T-helper 2 cell treated with Interferon-gamma antibody and Interleukin-4, amounts not matched to agents 100 ng/mL and 5 ng/mL, for 36 hours (primary cell): ENCODE results near the gene ZCCHC24. TPM values are rescaled to one million over a fixed set of nuclear protein-coding genes. Genes with fewer than 3 reads are reported as not detected.

Source experiments
- intact Hi-C: fragments of 100-400 bp; cut with micrococcal nuclease; formaldehyde crosslinking; loops from one replicate; pipeline ENCODE4 v1.15.1; 2023
- total RNA-seq: library from RNA; stranded (reverse); gene quantifications from 2 replicates; pipeline ENCODE4 v1.2.3, GENCODE V29; 2022

ZCCHC24 gene
- total RNA-seq, result 1.2 and 1.3 TPM in 2 replicates

DNA sequence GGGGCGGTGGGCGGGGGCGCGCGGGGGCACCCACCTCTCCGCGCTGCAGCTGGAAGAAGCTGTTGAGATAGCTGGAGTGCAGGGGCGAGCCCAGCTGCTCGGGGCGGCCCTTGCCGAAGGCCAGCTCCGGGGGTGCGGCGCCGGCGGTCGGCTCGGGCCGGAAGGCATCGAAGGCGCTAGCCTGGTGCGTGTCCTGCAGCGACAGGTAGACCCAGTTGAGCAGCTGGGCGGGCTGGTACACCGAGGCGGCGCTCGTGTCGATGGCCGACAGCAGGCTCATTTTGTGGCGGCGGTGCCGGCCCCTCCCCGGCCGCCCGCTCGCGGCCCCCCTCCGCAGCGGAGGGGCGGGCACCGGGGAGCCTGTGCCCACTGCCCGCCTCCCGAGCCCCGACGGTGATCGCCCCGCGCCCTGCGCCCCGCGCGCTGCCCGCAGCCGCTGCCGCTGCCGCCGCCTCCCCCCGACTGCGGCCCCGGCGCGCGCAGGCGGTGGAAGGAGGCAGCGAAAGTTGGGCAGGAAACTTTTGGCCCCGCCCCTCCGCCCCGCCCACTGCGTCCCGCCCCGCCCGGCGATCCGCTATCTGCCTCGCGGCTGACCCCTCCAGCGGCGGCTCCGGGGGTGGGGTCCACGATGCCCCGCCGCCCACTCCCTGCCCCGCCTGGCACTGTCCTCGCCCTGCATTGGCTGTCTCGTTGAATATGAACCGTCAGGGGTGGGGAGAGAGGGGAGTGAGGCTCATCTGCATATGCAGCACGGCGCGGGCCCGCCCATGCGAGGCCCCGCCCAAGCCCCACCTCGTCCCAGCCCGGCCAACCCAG, at the start of gene ZCCHC24:
TSS of gene ZCCHC24 (minus strand) at position 464 of the 816 bp plus-strand sequence. CDS start at position 280, 184 bp downstream.
- intact Hi-C loops, result loop anchor here (1.0 to 10.0 kb wide), 7 partner anchors 98 to 1413 kb away; partner anchors contain the start of genes PPIF and RPS24

DNA sequence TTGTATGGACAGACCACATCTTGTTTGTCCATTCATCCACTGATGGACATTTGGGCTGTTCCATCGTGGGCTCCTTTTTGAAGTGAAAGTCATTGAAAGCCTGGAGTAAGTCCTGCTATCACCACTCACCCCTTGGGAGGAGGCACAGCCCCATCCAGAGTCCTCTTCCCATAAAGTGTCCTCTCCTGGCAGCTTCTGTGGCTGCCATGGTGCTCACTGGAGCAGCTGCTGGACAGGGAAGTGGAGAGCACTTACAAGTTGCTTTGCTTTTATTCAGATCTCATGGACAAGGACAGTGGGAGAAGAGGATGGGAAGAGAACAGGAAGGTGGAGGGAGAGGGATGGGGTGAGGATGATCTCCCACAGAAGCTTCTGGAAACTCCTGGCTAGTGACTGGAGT, 48.4 kb upstream of the ZCCHC24 start:
- intact Hi-C loops, result no loop called here

DNA sequence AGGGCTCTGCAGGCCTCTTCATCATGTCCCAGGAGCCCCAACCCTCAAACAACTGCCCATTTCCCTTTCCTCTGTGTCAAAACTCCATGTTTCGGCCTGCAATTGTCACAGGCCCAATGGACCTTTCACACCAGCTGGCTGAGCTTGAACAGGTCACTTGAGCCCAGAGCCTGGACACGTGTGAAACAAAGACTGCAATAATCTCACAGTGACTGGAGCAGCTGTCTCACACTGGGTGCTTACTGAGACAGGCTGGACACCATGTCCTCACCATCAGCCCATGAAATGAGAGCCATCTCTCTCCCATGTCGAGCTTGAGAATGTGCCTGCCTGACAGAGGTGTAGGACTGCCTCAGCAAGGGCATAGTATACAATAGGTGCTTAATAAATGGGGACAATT, 47.4 kb upstream of the ZCCHC24 start:
- intact Hi-C loops, result no loop called here

DNA sequence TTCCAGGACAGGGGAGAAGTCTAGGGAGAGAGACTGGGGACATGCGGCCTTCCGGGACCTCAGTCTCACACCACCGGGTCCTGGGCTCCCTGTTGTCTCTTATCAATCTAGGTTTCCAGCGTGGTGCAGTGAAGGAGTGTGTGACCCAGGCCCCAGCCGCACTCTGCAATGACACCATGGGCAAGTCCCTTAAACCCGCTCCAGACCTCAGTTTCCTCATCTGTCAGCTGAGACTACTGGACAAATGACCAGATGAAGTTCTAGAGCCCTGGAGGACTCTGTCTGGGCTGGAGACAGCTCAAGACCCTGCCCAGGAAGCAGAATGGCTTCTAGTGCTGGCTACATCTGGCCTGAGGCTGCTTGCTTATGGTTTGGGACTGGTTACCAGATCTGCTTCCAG, 46.8 kb upstream of the ZCCHC24 start:
- intact Hi-C loops, result no loop called here

DNA sequence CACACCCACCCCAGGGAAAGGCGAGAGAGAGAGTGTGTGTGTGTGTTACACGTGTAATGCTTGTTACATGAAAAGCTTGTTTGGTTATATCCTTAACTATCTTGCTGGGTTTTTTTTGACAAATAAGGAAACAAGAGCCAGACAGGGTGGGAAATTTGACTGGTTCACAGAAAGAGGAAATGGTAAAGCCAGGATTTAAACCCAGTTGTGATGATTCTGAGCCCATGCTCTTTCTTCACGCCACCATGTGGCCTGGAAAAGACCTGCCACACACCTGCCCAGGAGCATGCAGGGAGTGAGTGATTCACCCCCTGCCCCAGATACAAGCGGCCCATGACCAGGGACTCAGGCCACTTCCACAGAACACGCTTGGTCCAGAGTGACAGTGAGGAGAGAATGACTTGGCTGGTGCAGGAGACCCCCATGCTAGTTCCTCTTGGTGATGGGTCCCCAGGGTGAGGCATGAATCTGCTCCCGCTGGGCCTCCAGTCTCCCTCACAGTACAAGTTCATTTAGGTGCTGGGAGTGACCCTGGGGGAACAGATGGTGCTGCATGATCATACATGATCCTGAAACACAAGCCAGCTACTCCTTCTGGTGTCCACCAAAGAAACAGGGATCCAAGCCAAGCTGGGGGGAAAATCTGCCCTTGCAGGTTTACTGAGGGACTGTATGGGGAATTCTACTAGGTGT, 45.9 kb upstream of the ZCCHC24 start:
- intact Hi-C loops, result no loop called here

DNA sequence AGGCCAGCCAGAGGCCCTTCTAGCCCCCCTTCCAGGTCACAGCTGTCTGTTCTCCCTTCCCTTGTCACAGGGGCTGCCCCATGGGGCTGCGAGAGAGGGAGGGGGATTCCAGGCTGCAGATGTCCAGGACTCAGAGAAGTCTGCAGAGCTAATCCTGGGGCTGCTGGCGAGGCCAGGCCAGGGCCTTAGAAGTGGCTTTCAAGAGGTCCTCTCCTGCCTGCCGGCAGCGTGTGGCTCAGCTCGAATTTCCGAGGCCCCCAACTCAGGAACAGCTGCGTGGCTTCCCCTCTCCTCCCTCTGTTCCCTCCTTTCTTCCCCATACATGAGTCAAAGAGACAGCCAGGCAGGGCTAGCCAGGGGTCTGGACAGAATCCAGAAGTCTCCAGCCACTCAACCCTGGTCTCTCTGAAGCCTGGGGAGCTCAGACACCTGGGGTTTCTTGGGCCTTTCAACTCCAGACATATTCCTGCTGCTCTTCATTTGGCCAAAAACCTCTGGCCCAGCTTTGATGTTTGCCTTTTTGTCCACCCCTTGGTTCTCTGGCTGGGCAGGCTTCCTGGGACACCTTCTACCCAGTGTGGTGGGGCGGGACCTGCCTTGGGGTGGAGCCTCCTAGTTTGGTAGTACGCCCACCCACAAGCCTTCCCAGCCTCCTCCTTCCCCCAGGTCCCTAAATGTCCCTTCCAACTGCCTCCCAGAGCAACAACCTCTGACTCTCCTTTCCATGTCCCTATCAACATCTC, 45.1 kb upstream of the ZCCHC24 start:
- intact Hi-C loops, result no loop called here

DNA sequence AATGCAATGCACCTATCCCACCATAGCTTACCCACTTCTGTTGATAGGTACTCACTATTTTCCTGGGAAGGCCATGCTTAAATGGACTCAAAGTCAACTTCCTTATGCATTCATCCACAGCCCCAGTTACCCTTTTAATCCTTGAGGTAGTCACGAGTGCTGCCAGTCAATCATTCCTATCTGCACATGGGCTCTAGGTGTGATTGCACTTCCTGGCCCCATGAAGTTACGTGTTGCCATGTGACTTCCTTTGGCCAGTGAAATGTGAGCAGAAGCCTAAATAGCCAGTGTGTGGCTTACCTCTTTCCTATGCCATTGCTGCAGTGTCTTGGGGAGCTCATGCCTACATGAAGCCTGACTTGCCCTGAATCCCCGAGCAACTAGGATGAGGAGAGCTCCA, 43.4 kb upstream of the ZCCHC24 start:
- intact Hi-C loops, result no loop called here

DNA sequence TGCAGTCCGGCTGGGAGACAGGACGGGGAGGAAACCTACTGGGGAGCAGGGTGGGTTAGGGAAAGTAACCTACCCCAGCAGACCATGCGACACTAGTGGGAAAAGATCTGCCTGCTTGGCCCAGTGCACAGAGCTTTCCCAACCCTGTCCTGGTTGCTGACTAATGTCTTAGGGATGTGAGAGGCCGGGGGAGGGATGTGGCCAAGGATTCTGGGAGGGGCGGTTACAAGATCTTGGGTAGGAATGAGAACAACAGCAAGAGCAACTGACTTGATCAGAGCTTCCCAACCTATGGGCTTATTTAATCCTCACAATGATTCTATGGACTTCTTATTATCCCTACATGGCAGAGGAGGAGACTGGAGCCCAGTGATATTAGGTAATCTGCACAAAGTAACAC, 42.9 kb upstream of the ZCCHC24 start:
- intact Hi-C loops, result no loop called here

DNA sequence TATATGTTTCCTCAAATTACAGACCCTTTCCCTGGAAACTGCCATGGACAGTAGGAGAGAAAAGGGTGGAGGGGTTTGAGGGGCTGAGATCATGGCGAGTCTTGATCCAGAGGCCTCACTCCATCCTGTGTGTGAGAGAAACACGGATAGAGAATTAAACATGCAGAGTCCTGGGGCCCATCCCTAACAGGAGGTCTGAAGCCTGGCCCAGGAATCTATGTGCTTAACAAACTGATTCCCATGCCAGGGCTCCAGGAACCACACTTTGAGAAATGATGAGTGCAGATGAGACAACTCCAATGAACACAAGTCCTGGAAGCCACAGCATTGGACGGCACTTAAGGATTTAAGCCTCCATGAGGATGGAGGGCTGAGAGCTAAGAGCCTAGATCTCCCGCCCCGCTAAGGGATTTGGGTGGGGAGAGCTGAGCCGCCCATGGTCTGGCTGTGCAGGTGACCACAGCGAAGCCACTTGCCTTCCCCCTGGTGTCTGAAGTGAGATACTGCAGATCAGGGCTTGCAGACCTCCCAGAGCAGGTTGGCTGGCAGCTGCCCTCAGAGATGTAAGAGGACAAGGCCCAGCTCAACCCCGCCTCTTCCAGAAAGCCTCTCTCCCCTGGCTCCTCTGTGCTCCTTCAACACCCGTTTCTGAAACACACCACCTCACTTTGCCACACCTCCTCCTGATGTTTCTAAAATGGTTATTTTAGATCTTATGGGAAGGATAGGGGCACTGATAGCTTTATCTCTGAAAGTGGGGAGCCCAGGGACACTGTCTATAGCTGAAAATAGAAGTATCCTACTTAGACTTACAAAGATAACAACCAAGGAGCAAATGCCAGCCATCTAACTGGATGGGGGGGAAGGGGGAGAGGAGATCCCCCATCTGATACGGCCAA, 42.1 kb upstream of the ZCCHC24 start:
- intact Hi-C loops, result loop anchor here (2.0 kb wide), 1 partner anchor 113 kb away; no protein-coding TSS in a partner anchor

DNA sequence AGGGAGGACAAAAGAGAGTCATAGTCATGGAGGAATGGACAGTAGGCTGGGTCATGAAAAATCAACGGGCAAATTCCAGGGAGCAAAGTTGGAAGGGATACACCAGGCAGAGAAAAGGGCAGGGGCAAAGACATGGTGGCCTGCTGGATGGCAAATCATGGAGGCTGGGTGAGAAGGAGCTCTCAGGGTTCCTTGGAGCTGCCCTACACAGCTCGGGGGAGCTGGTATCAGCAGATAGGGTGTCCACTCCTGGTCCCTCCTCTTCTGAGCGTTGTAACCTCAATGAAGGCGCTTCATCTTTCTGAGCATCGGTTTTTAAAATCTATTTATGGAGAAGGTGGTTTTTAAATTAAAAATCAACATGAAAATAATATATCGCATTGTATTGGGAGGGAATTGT, 39.1 kb upstream of the ZCCHC24 start:
- intact Hi-C loops, result no loop called here

DNA sequence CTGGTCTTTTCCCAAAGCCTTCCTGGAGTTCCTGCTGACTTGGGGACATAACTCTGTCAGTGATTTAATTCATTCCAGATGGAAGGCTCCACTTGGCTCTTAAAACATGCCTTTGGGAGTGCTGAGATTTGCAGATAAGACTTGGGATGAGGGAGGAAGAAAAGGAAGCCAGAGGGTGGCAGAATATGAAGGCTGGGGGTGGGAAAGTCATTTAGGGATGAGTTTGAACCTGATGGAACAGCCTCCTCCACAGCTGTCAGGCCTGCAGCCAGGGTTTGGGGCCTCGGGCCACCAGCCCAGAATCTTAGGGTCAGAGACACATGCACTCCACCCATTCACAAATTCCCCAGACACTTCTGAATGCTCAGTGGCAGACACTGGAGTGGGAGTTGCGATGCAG, 38.5 kb upstream of the ZCCHC24 start:
- intact Hi-C loops, result no loop called here

DNA sequence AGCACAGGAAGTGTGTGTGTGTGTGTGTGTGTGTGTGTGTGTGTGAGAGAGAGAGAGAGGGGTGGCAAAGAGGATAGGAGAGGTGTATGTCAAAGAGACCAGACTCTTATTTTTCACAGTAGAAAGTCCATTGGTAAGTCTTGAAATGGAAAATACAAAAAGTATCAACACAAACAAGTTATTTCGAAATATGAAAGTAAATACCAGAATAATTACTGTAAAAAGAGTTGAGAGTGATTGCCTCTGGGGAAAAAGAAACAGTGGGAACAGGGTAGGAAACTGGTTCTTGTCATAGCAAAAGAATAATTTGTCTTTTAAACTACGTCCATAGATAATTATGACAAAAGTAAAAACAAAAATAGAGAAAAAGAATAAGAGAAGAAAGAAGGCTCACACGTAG, 37.9 kb upstream of the ZCCHC24 start:
- intact Hi-C loops, result no loop called here

DNA sequence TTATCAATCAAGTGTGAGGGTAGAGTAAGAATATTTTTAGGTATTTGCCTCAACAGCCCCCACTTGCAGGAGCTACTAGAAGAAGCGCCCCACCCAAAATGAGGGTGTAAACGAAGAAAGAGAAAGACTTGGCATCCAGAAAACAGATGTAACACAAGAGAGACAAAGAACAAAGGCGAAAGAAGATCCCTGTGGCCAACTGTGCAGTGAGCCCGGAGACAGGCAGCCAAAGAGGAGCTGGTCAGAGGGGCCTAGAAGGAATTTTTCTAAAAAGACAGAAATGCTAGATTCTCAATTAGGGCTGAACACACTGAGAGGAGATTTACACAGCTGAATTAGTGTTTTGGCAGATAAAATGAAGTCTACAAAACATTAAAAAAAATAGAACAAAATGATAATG, 37.3 kb upstream of the ZCCHC24 start:
- intact Hi-C loops, result no loop called here

DNA sequence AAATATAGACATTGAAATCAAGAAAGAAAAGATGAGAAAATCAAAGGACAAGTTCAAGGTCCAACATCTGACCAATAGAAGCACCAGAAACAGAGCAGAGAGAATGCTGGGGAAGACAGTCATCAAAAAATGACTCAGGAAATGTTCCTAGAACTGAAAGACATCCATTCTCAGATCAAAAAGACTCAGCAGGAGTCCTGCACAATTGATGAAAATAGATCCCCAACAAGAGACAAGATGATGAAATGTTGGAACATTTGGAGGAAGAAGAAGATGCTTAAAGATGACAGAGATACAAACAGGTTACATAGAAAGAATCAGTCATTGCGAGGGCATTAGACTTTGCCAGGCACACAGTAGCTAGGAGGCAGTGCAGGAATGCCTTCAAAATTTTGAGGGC, 36.9 kb upstream of the ZCCHC24 start:
- intact Hi-C loops, result no loop called here

DNA sequence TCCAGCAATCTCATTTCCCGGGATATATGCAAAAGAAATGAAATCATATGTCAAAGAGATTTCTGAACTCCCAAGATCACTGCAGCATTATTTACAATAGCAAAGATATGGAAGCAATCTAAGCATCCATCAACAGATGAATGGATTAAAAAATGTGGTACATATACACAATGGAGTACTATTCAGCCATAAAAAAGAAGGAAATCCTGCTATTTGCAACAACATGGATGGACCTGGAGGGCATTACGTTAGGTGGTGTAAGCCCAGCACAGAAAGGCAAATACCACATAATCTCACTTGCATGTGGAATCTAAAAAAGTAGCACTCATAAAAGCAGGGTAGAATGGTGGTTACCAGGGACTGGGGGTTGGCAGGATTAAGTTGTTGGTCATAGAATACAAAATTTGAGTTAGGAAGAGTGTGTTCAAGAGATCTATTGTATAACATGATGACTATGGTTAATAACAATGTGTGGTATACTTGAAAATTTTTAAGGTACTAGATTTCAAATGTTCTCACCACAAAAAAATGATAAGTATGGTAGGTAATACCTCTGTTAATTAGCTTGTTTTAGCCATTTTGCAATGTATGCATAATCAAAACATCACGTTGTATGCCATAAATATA, 34.0 kb upstream of the ZCCHC24 start:
- intact Hi-C loops, result no loop called here

DNA sequence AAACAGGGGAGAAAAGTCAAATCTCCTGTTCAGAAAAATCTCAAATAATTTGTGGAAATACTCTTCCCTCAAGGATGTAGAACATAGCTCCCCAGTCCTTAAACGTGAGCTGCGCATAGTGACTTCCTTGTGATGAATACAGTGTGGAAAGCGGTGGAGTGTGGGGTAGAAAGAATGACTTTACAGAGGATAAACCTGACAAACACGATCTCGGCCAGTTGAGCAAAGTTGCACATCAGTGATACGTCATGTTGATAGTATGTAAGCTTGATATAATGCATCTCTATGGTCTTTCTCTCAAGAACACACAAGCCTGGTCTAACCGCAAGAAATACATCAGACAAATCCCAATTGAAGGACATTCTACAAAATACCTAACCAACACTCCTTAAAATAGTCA, 32.0 kb upstream of the ZCCHC24 start:
- intact Hi-C loops, result no loop called here

DNA sequence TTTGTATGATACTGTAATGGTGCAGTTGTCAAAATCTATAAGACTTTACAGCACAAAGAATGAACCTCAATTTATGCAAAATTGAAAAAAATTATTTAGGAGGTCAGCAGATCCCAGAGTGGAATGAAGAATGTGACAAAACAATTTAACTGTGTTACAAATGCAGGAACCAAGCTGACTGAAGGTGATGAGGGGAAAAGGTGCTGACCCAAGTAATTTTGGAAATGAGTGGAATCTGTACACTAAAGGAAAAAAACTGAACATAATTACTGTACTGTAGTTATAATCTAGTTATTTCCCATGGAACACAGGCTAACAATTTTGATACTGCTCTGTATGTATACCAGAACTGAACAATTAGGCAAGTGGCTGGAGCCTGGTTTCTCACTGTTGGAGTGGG, 31.2 kb upstream of the ZCCHC24 start:
- intact Hi-C loops, result no loop called here

DNA sequence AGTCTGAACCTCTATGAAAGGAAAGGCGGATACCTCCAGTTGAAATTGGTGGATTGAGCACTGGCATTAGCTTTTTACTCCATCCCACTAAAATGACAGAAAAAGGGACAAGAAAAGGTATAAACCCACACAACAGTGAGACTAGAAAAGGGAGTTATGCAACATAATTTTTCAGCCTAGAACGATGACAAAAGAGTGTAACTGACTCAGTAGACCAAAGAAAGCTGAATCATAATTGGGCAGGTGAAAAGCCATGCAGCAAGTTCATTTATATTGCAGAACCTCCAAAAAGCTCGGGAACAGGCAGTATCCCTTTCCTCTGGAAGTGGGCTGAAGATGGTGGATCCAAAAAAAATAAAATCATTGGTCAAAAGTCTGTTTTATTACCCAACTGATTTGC, 30.5 kb upstream of the ZCCHC24 start:
- intact Hi-C loops, result no loop called here

DNA sequence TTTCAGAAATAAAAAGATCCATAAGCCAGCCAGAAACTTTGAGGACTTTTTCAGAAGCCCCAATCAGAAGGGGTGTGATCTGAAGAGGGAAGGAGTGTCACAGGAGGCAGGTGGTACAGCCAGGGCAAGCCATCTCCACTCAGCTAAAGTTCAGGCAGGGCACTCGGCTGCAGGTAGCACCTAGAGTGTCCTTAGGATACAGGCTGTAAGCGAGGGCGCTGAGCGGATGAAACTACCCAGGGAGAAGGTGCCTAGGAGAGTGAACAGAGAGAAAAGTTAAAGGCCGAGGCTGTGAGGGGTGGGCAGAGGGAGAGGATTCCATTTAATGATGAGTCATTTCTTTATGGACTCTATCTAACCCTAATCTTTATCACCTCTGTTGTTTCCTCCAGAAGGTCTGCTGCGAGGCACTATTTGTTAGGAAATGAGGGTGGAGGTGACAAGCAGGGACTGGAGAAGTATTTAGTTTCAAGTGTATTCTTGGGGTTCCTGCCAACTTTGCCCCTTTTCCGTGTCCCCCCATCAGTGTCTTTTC, 29.8 kb upstream of the ZCCHC24 start:
- intact Hi-C loops, result no loop called here

DNA sequence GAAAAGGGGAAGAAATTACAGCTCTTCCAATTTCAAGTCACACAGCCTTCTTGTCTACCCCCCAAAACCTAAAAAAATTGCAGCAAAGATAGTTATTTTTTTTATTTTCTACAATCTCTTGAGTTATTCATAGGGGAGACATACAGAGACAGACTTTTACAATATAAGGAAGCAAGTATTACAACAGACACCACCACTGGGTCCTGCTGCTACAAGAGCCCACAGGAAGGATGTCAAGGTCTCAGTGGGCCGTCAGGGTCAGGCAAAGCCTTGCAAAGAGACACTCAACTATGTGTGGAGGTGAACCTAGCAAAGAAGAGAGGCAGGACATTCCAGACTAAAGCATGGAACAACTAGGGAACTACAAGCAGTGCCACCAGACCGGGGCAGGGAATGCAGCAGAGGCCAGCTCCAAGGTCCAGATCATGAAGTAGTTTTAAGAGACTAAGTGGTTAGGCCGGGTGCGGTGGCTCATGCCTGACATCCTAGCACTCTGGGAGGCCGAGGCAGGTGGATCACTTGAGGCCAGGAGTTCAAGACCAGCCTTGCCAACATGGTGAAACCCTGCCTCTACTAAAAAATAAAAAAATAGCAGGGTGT, 28.2 kb upstream of the ZCCHC24 start:
- intact Hi-C loops, result no loop called here
